Inflammatory macrophage treated with lipopolysaccharide for 1 hour (primary cell): ENCODE measurements around the gene CLIP2.
"Not testable (repeated sequence)": the region's sequence is repeated elsewhere in the genome, so short reads cannot be mapped to it uniquely, and the experiment has no call there.

Experiments
- DNase-seq, 2 donors: peaks; one replicate each; pipeline ENCODE4 v3.0.0-alpha.2; 2020 to 2022

The CLIP2 gene

GRCh38 chr7:74376256-74377036 lies 87.2 kb downstream of the CLIP2 start:
- no peak for DNase-seq

- no peak for DNase-seq
Measured at GRCh38 chr7:74379938-74380337, 90.7 kb downstream of the CLIP2 start.

GRCh38 chr7:74380720-74381119 lies 91.5 kb downstream of the CLIP2 start:
- peak; percentile 13 to 56 for DNase-seq

GRCh38 chr7:74384086-74384485 lies 94.9 kb downstream of the CLIP2 start:
- not testable (repeated sequence) for DNase-seq

GRCh38 chr7:74384854-74385253 lies 95.6 kb downstream of the CLIP2 start:
- not testable (repeated sequence) for DNase-seq

- DNase-seq = no peak
Measured at GRCh38 chr7:74387606-74388005, 98.4 kb downstream of the CLIP2 start.

GRCh38 chr7:74388880-74389415 lies 99.7 kb downstream of the CLIP2 start:
- no peak for DNase-seq

- peak; percentile 47 to 63 for DNase-seq
Measured at GRCh38 chr7:74393722-74394121, 104.5 kb downstream of the CLIP2 start.

GRCh38 chr7:74394601-74395000 lies 105.4 kb downstream of the CLIP2 start:
- DNase-seq = peak; percentile 38 to 55

- no peak for DNase-seq
Measured at GRCh38 chr7:74395745-74396311, 106.6 kb downstream of the CLIP2 start.

GRCh38 chr7:74396993-74397392 lies 107.8 kb downstream of the CLIP2 start:
- no peak for DNase-seq

GRCh38 chr7:74398426-74398825 lies 109.2 kb downstream of the CLIP2 start:
- DNase-seq = no peak

- DNase-seq = no peak
Measured at GRCh38 chr7:74399006-74399405, 109.8 kb downstream of the CLIP2 start.

GRCh38 chr7:74400420-74401136 lies 111.4 kb downstream of the CLIP2 start:
- DNase-seq = no peak

GRCh38 chr7:74401137-74401859 lies 112.1 kb downstream of the CLIP2 start:
- DNase-seq = peak; percentile 37 to 89

GRCh38 chr7:74402668-74403067 lies 113.5 kb downstream of the CLIP2 start:
- not testable (repeated sequence) for DNase-seq

GRCh38 chr7:74403521-74404387 lies 114.5 kb downstream of the CLIP2 start:
- no peak for DNase-seq

GRCh38 chr7:74404388-74404700 lies 115.1 kb downstream of the CLIP2 start:
- DNase-seq = no peak

GRCh38 chr7:74404741-74405140 lies 115.5 kb downstream of the CLIP2 start:
- no peak for DNase-seq

- DNase-seq = no peak
Measured at GRCh38 chr7:74405191-74405898, 116.1 kb downstream of the CLIP2 start.

GRCh38 chr7:74405899-74406512 lies 116.8 kb downstream of the CLIP2 start:
- no peak for DNase-seq
